Suprapubic skin (tissue), 4 donors: ENCODE results near the gene RASSF8.

Experiments used
- CTCF ChIP-seq, 2 donors: fragments of 200-600 bp in 1 of 2; fragments of 450-650 bp in 1 of 2; sonication (generic) in 1 of 2; IDR thresholded peaks; one replicate each; pipeline ENCODE4 v1.5.1; 2016 to 2019; ENCODE audit warnings: antibody characterized with exemption in 2 of 2, mild to moderate bottlenecking in 1 of 2, moderate library complexity in 1 of 2
- EP300 ChIP-seq: sonication (generic); formaldehyde crosslinking; IDR thresholded peaks from one replicate; pipeline ENCODE4 v1.6.1; 2017; ENCODE audit warnings: antibody characterized with exemption
- POLR2A ChIP-seq, 2 donors: fragments of 450-650 bp; IDR thresholded peaks; one replicate each; pipeline ENCODE4 v1.6.1; 2017; ENCODE audit warnings: antibody characterized with exemption in 2 of 2, mild to moderate bottlenecking in 2 of 2, moderate library complexity in 2 of 2
- POLR2AphosphoS5 ChIP-seq, 3 donors: sonication (generic); formaldehyde crosslinking; IDR thresholded peaks; one replicate each; pipeline ENCODE4 v1.6.1; 2017; ENCODE audit warnings: antibody characterized with exemption in 3 of 3

GRCh38 chr12:26069796-26070195 lies 111.3 kb downstream of the RASSF8 start:
- TF ChIP-seq CTCF (IDR thresholded peaks at IDR 0.05) (no peak), POLR2A (IDR thresholded peaks at IDR 0.05) (no peak), EP300 (no peak), POLR2AphosphoS5 (IDR thresholded peaks at IDR 0.05) (no peak)
